ENCODE data around the gene DPP10.
"Not testable (repeated sequence)": the region's sequence is repeated elsewhere in the genome, so short reads cannot be mapped to it uniquely, and the experiment has no call there.

DPP10 gene

GRCh38 chr2:114821055-114821454 lies 378.6 kb downstream of the DPP10 start:
- no peak for DNase-seq

- no peak for DNase-seq
Observed at GRCh38 chr2:114843963-114844362, 401.5 kb downstream of the DPP10 start.

GRCh38 chr2:114857196-114857595 lies 414.8 kb downstream of the DPP10 start:
- no peak for DNase-seq

GRCh38 chr2:114859726-114860510 lies 417.5 kb downstream of the DPP10 start:
- no peak for DNase-seq

- no peak for DNase-seq
Observed at GRCh38 chr2:114862243-114862642, 419.8 kb downstream of the DPP10 start.

GRCh38 chr2:114864901-114865300 lies 422.5 kb downstream of the DPP10 start:
- no peak for DNase-seq

- DNase-seq = no peak
Observed at GRCh38 chr2:114880046-114880445, 437.6 kb downstream of the DPP10 start.

- DNase-seq = no peak
Observed at GRCh38 chr2:114919985-114920384, 477.5 kb downstream of the DPP10 start.

- no peak for DNase-seq
Observed at GRCh38 chr2:114922076-114922475, 479.6 kb downstream of the DPP10 start.

GRCh38 chr2:114925296-114926255 lies 483.1 kb downstream of the DPP10 start:
- no peak for DNase-seq

GRCh38 chr2:114926303-114926702 lies 483.9 kb downstream of the DPP10 start:
- no peak for DNase-seq

- no peak for DNase-seq
Observed at GRCh38 chr2:114929225-114929624, 486.8 kb downstream of the DPP10 start.

GRCh38 chr2:114933671-114934241 lies 491.3 kb downstream of the DPP10 start:
- DNase-seq = no peak

GRCh38 chr2:114935031-114935430 lies 492.6 kb downstream of the DPP10 start:
- DNase-seq = no peak

- no peak for DNase-seq
Observed at GRCh38 chr2:114937366-114937930, 495.0 kb downstream of the DPP10 start.

GRCh38 chr2:114940785-114941458 lies 498.5 kb downstream of the DPP10 start:
- no peak for DNase-seq

- DNase-seq = no peak
Observed at GRCh38 chr2:114949228-114949804, 506.9 kb downstream of the DPP10 start.

- no peak for DNase-seq
Observed at GRCh38 chr2:114960389-114960788, 517.9 kb downstream of the DPP10 start.

GRCh38 chr2:114962532-114962931 lies 520.1 kb downstream of the DPP10 start:
- DNase-seq = no peak

- no peak for DNase-seq
Observed at GRCh38 chr2:114968748-114969400, 526.4 kb downstream of the DPP10 start.

- DNase-seq = not testable (repeated sequence)
Observed at GRCh38 chr2:115004321-115004720, 561.9 kb downstream of the DPP10 start.

GRCh38 chr2:115011721-115012120 lies 569.3 kb downstream of the DPP10 start:
- no peak for DNase-seq
